IPS-NIHi11 (cell line): ENCODE results near the gene RIOK3.
A peak's percentile ranks its signal among the peaks of the same experiment; 100 is the strongest.
"Not testable (repeated sequence)": the region's sequence is repeated elsewhere in the genome, so short reads cannot be mapped to it uniquely, and the experiment has no call there.

Source experiments
- DNase-seq: peaks from one replicate; pipeline ENCODE4 v3.0.0; 2012; ENCODE audit warnings: mixed read lengths, low spot score

RIOK3 gene

DNA sequence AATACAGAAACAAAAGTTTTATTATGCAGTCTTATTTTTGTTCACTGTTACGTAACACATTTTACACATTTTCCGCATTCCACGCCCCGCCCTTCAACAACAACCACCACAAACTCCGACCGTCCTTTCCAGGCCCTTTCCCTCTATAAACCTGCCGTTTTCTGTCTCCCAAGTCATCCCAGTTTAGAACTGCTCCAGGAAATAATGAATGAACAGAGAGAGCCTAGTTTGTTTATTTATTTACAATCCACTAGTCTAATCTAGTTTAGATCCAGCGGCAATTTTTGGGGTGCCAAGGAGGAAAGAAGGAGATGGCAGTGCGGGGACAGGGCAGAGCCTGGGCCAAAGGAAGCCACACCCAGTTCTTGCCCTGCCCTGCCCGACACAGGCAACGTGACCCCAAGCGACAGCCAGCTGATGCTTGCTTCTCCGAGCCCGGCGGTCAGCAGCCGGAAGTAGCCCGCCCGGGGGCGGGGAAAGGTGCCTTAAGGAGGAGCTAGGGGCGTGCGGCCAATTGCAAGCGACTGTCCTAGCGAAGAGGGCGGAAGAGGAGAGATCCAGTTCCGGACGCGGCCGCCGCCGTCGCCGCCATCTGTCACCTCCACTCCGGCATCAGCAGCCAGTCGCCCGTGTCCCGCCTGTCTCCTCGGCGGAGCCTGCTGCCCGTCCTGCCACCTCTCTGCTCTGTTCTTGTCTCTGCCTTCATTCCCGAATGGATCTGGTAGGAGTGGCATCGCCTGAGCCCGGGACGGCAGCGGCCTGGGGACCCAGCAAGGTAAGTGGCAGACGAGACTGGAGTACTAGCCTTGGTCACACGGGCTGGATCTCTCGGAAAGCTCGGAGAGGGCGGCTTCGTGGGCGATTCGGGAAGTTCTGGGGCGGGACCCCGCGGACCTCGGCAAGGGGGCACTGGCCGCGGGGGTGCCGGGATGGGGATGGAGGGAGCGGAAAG is at the start of gene RIOK3:
Gene RIOK3 (plus strand): TSS at position 560 of the 952 bp plus-strand sequence. CDS start 153 bp downstream, at position 713.
- DNase-seq = peak; percentile 99

DNA sequence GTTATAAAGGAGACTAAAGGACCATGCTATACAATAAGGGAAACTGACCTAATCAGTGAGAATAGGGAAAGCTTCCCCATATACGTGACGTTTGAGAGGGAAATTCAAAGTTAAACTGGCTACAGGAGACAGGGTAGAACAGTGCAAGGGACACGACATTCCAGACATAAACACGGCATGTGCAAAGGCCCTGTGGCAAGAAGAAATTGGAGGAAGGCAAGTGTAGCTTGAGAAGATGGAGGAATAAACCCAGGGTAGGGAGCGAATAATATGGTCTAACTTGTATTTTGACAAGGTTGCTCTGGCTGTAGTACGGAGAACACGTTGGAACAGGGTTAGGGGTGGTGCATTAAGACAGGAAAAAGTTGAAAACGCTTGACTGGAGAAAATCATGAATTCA is 49.8 kb upstream of the RIOK3 start:
- no peak for DNase-seq

DNA sequence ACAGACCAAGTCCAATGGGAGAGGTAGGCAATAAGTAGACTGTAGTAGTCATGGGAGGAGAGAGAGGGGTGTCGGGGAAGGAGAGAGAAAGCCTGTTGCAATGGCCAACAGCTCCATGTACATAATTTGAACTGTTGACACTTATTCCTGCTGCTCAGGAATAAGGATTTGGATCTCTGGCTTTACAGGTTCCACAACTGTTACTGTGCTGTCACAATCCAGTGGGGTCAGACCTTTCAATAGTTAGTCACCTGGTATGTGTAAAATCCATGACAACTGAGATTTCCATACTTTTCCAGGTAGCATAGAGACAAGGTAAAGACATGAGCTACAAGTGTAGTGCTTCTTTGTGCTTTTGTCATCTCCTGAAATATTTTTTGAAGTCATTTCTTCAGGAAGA is 47.5 kb upstream of the RIOK3 start:
- DNase-seq = no peak

- no peak for DNase-seq
These were observed 46.8 kb upstream of the RIOK3 start for GRCh38 chr18:23406271-23406787.

DNA sequence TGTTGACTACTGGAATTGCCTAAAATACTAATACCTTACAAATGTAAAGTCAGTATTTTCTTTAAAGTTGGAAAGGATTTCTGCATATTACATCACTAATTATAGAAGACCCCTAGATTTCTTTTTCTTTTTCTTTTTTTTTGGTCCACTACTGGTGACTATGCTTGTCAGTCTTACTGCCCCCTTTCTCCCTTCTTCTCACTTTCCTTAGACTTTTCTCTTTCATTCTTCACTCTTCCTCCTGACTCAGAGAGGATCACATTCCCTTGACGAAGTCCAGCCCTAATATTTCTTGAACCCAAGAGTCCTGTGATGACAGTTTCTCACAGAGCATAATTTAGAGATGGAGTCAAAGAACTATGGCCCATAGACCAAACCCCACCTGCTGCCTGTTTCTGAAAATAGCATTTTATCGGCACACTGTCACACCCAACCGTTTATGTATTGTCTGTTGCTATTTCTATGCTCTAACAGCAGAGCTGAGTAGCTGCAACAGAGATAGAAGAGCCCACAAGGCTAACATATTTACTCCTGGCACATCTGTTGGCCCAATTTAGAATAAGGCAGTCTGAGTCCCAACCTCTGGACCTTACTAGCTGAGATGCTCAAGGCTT is 40.6 kb upstream of the RIOK3 start:
- DNase-seq = no peak

DNA sequence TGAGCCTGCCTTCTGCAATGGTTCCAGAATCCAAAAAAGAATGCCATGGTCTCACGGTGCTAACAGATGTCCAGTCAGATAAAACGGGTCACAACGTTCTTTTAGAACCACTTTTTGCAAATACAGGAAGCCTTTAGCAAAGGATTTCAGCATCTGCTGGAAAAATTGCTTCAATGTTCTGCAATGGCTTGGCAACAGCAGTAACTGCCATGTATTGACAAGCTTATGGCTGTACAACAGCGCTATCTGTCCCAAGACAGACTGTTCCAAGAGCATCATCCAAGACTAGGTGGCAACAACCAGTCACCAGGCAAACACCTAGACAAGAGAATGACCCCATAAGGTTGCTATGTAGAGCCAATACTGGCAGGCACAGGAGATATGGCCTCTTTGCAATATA is 37.6 kb upstream of the RIOK3 start:
- DNase-seq = no peak

- DNase-seq = no peak
These were observed 36.8 kb upstream of the RIOK3 start for GRCh38 chr18:23416298-23416697.

- no peak for DNase-seq
These were observed 31.8 kb upstream of the RIOK3 start for GRCh38 chr18:23421277-23421676.

GRCh38 chr18:23422751-23423418 is 30.2 kb upstream of the RIOK3 start:
- DNase-seq = no peak

DNA sequence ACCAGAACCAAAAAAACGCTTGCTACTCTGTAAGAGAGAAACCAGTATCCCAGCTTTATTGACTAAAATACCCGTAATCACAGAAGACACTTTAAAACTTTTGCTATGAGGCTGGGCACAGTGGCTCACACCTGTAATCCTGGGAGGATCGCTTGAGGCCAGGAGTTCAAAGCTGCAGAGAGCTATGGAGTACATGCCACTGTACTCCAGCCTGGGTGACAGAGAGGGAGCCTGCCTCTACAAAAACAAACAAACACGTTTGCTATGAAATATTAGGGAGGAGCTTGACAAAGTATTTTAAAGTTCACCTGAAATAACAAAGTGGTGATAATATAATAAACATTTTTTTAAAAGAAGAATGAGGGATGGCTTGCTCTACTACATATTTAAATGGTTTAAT is 28.5 kb upstream of the RIOK3 start:
- no peak for DNase-seq

DNA sequence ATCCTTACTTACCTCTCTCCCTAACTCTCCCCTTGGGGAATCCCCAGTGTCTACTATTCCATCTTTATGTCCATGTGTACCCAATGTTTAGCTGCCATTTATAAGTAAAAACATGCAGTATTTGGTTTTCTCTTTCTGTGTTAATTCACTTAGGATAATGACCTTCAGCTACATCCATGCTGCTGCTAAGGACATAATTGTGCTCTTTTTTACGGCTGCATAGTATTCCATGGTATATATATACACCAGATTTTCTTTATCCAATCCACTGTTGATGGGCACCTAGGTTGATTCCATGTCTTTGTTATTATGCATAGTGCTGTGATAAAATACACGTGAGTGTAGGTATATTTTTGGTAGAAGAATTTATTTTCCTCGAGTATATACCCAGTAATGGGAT is 24.3 kb upstream of the RIOK3 start:
- no peak for DNase-seq

- DNase-seq = not testable (repeated sequence)
These were observed 23.5 kb upstream of the RIOK3 start for GRCh38 chr18:23429538-23429937.

- DNase-seq = no peak
These were observed 19.7 kb upstream of the RIOK3 start for GRCh38 chr18:23433360-23433759.

GRCh38 chr18:23437357-23438045 is 15.6 kb upstream of the RIOK3 start:
- DNase-seq = peak; percentile 92

DNA sequence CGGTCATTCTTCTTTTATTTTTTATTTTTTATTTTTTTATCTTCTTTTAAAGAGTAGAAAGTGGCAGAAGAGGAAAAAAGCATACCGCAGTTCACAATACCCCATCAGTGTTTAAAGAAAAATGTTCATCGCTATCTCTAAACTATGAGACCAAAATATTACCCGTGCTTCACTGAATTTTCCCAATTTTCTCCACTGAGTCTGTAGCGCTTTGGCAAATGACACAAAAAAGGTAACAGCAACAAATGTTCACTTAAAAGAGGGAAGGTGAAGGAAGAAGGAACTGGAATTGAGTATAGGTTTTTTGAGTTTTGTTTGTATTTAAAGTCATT is 15.1 kb upstream of the RIOK3 start:
- DNase-seq = no peak

DNA sequence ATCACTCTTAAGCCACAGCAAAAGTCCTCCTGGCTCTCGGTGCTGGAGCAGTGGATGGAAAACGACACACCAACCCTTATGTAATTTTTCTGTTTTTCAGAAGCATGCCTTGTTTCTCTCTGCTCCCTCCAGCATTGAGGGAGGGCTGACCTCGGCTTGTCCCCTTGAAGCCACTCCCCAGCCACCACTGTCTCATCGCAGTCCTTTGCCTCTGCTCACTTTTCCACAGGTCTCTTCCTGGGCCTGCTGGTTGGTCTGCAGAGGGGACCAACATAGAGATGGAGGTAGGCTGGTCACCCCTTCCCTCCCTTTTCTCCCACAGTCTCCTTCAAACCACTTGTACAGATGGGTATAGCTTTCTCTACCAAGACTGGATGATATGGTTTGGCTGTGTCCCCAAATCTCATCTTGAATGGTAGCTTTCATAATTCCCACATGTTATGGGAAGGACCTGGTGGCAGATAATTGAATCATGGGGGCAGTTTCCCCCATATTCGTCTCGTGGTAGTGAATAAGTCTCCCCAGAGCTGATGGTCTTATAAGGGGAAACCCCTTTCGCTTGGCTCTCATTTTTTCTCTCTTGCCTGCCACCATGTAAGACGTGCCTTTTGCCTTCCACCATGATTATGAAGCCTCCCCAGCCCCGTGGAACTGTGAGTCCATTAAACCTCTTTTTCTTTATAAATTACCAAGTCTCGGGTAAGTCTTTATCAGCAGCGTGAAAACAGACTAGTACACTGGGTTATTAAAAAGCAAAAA is 14.3 kb upstream of the RIOK3 start:
- DNase-seq = no peak

DNA sequence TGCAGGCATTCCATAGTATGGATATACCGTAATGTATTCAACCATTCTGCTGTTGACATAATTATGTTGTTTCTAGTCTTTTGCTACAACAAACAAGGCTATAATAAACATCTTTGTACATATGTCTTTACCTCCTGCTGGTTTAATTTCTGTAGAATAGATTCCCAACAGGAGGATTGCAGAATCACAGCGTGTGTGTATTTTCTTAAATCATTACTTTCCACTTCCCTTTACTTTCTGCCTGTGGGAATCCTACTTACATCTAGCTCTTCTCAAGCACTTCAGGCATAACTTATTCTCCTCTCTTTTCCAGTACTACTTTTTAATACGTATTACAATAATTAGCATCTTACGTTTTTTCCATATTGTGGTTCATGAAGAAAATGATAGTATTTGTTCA is 13.0 kb upstream of the RIOK3 start:
- no peak for DNase-seq

DNA sequence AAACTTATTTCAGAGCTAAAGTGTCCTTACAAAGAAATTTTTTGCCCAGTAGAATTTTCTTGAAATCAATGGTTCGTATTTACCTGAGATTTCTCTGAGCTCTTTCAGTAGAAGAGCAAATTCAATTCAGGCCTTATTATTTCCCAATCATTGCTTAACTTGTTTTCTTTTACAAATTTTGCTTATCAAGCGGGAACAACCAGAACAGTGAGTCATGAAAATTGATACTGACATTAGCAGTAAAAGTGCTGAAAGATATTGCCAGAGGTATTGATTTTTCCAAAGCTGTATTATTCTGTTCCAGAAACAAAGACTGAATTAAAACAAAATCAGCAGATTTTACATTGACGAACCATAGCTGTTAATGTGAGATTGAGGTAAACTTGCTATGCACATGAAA is 10.1 kb upstream of the RIOK3 start:
- no peak for DNase-seq

DNA sequence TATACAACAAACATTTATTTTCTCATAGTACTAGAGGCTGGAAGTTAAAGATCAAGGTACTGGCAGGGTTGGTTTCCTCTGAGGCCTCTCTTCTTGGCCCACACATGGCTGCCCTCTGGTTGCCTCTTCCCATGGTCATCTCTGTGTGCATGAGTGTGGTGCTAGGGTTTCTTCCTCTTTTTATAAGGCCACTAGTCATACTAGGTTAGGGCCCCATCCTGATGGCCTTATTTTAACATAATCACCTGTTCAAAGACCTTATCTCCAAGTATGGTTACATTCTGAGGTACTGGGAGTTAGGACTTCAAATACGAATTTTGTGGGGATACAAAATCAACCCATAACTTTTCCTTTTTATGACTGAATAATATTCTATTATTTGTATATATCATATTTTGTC is 4.8 kb upstream of the RIOK3 start:
- no peak for DNase-seq

DNA sequence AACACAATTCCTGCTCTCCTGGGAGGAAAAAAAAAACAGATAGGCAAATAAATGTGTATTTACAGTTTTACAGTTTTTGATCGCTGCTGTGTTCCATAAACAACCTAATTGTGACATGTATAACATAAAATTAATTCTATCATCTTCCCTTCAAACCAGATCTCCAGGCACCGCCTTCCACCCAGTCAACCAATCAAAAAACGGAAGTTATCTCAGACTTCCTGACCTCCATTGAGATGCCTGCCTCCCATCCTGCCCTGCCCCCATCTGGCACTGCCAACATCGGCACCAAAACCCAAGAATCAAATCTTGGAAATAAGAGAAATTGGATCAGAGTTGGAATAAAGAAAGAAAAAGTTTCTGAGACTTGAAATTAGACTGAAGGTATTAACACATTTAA is 3.1 kb upstream of the RIOK3 start:
- peak; percentile 22 for DNase-seq

GRCh38 chr18:23451011-23451410 is 2.1 kb upstream of the RIOK3 start:
- no peak for DNase-seq
